SH-SY5Y (cell line): ENCODE measurements around the gene P2RY11.

ENCODE experiments used
- GATA2 ChIP-seq: IDR thresholded peaks from 2 replicates; pipeline ENCODE4 v1.6.1; 2011; ENCODE audit warnings: mild to moderate bottlenecking, low read depth, low read length
- GATA3 ChIP-seq: IDR thresholded peaks from 2 replicates; pipeline ENCODE4 v1.6.1; 2011; ENCODE audit warnings: low read depth, mild to moderate bottlenecking, low read length, moderate library complexity

- TF ChIP-seq GATA2 = no peak
- no peak for TF ChIP-seq GATA3
Measured at GRCh38 chr19:10152100-10152499, 40.6 kb downstream of the P2RY11 start.
